Activated naive CD4-positive, alpha-beta T cell treated with anti-CD3 and anti-CD28 coated beads for 36 hours (primary cell): ENCODE data around the gene CYLD. TPM values are rescaled to one million over a fixed set of nuclear protein-coding genes. Genes with fewer than 3 reads are reported as not detected.
A peak's percentile ranks its signal among the peaks of the same experiment; 100 is the strongest.

Experiments used
- CTCF ChIA-PET: fragments of 350-600 bp; sonication (Branson Sonifier 250); formaldehyde crosslinking; loops from one replicate; lab custom pipeline; 2021; ENCODE audit warnings: antibody characterized with exemption; lab: Charles Lee
- DNase-seq: peaks from one replicate; pipeline ENCODE4 v3.0.0-alpha.2; 2020
- H3K27ac Mint-ChIP-seq: one replicate; pipeline ENCODE4 v1.8.0; 2021; ENCODE audit warnings: mild to moderate bottlenecking, mixed read lengths
- H3K27me3 Mint-ChIP-seq: one replicate; pipeline ENCODE4 v1.8.0; 2021; ENCODE audit warnings: low read depth, mixed read lengths
- H3K36me3 Mint-ChIP-seq: one replicate; pipeline ENCODE4 v1.8.0; 2021; ENCODE audit warnings: low read depth, mixed read lengths
- H3K4me1 Mint-ChIP-seq: one replicate; pipeline ENCODE4 v1.8.0; 2021; ENCODE audit warnings: low read depth, mixed read lengths
- H3K4me3 Mint-ChIP-seq: one replicate; pipeline ENCODE4 v1.8.0; 2021; ENCODE audit warnings: mild to moderate bottlenecking, moderate library complexity, mixed read lengths
- H3K9me3 Mint-ChIP-seq: one replicate; pipeline ENCODE4 v1.8.0; 2021; ENCODE audit warnings: mixed read lengths
- intact Hi-C: fragments of 100-400 bp; cut with micrococcal nuclease; formaldehyde crosslinking; loops from one replicate; pipeline ENCODE4 v1.15.1; 2023
- total RNA-seq, 2 experiments: library from RNA; stranded (reverse); gene quantifications; one replicate each; pipeline ENCODE4 v1.2.3, GENCODE V29; 2021

CYLD gene
- total RNA-seq, 2 experiments from 2014 or later: 70.8 to 71.9 TPM

GRCh38 chr16:50797456-50797855 lies 55.6 kb downstream of the CYLD start:
- Mint-ChIP-seq H3K27me3 (no peaks in the 10 kb centered on the region), H3K36me3 (peaks cover 18% of the 10 kb centered on the region), H3K4me3 (no peak overlapping the region), H3K9me3 (no peaks in the 10 kb centered on the region), H3K27ac (no peak overlapping the region), H3K4me1 (peaks cover 10% of the 10 kb centered on the region)
- CTCF ChIA-PET: interaction anchor here (1.1 to 4.1 kb wide), 4 partner anchors 9 to 126 kb away, joined by 3 to 39 read pairs (median 8); no protein-coding TSS in a partner anchor
- DNase-seq: no peak
- intact Hi-C loops: no loop called here

DNA sequence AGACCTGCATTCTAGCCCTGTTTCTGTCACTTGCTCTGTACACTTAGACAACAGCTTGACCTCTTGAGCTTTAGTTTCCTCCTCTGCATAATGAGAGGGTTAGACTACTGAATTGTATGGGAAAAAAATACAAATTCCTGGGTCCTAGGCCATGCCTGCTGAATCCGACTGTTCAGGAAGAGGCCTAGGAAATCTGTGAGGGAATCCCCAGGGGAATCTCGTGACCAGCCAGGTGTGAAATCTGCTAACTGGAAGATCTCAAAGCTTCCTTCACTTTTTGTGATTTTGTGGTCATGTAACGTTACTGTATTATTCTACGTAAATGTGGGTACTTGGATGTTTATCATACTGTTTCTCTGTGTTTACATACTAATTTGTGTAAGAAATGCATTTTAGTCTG lies 58.2 kb downstream of the CYLD start:
- CTCF ChIA-PET: interaction anchor here (0.5 to 3.3 kb wide), 4 partner anchors 28 to 150 kb away, joined by 3 to 11 read pairs (median 5); no protein-coding TSS in a partner anchor

DNA sequence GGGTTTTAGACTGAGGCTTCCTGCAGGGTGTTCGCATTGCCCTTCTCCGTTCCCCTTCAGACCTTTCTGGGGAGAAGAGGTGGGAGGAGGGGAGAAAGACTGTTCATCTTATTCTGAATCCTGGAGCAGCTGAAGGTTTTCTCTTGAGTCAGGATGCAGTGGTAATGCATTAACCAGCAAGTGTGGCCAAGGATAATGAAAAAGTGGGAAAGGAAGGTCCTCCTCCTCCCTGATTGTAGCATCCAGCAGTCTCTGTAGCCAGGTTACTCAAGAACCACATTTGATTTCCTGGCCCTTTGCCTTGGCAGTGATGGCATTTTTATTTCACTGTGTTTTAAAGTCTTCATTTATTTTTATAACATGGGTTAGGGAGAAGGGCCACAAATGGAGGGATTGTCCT lies 59.1 kb downstream of the CYLD start:
- intact Hi-C loops: no loop called here
- no peaks in the 10 kb centered on the region for H3K9me3 Mint-ChIP-seq
- DNase-seq: no peak
- H3K36me3 Mint-ChIP-seq: peaks cover 13% of the 10 kb centered on the region
- no peaks in the 10 kb centered on the region for H3K27me3 Mint-ChIP-seq
- no peak overlapping the region for H3K4me3 Mint-ChIP-seq
- CTCF ChIA-PET: no interaction called here
- peaks cover 10% of the 10 kb centered on the region for H3K4me1 Mint-ChIP-seq
- H3K27ac Mint-ChIP-seq: peak overlapping the region; percentile 25

More for the DNA sequence above, 58.2 kb downstream of the CYLD start:
- H3K9me3 Mint-ChIP-seq: no peaks in the 10 kb centered on the region
- peak overlapping the region; percentile 71 for H3K27ac Mint-ChIP-seq
- intact Hi-C loops: no loop called here
- H3K4me3 Mint-ChIP-seq: no peak overlapping the region
- H3K4me1 Mint-ChIP-seq: peaks cover 10% of the 10 kb centered on the region
- peaks cover 13% of the 10 kb centered on the region for H3K36me3 Mint-ChIP-seq
- H3K27me3 Mint-ChIP-seq: no peaks in the 10 kb centered on the region
- DNase-seq: no peak

DNA sequence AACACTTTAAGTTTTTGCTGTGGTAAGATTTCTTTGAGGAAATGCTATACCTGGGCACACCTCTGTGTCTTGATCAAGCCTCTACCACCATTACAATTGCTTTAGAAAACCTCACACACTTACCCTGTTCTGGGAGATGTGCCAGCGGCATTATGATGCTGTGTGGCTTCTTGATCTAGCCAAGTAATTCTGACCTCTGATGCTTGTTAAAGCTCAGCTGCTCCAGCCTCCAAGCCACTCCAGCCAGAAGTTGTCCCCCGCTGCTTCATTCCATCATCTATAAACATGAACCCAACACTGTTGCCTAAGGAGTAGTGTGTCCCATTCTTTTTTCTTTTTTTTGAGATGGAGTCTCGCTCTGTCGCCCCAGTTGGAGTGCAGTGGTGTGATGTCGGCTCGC lies 60.1 kb downstream of the CYLD start:
- DNase-seq: no peak
- Mint-ChIP-seq H3K27me3 (no peaks in the 10 kb centered on the region), H3K27ac (peak overlapping the region; percentile 15), H3K4me1 (peaks cover 16% of the 10 kb centered on the region), H3K36me3 (peaks cover 10% of the 10 kb centered on the region), H3K9me3 (no peaks in the 10 kb centered on the region), H3K4me3 (no peak overlapping the region)
- CTCF ChIA-PET: interaction anchor here (1.6 kb wide), 1 partner anchor 55 kb away, joined by 6 read pairs; no protein-coding TSS in a partner anchor
- intact Hi-C loops: no loop called here

DNA sequence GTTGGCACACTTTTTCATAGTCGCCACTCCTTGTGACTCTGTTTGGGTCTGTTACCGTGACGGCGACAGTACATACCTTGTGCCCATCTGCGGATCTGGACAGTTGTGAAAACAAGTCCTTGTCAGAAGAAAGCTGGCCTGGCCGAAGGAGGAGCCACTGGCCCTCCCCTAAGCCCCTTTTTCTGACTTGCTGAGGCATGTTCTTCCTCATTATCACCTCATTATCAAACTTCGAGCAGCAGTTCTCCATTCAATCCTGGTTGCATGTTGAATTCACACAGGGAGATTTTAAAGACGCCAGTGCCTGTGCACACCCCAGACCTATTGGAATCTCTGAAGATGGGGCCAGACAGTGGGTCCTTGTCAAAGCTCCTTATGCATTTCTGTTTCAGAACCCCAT lies 61.1 kb downstream of the CYLD start:
- Mint-ChIP-seq H3K27ac (peak overlapping the region; percentile 32), H3K9me3 (no peaks in the 10 kb centered on the region), H3K4me1 (peaks cover 16% of the 10 kb centered on the region), H3K36me3 (peaks cover 10% of the 10 kb centered on the region), H3K4me3 (no peak overlapping the region), H3K27me3 (no peaks in the 10 kb centered on the region)
- intact Hi-C loops: no loop called here
- CTCF ChIA-PET: interaction anchor here (0.6 to 1.6 kb wide), 6 partner anchors 56 to 139 kb away, joined by 3 to 6 read pairs (median 4); no protein-coding TSS in a partner anchor
- DNase-seq: no peak

DNA sequence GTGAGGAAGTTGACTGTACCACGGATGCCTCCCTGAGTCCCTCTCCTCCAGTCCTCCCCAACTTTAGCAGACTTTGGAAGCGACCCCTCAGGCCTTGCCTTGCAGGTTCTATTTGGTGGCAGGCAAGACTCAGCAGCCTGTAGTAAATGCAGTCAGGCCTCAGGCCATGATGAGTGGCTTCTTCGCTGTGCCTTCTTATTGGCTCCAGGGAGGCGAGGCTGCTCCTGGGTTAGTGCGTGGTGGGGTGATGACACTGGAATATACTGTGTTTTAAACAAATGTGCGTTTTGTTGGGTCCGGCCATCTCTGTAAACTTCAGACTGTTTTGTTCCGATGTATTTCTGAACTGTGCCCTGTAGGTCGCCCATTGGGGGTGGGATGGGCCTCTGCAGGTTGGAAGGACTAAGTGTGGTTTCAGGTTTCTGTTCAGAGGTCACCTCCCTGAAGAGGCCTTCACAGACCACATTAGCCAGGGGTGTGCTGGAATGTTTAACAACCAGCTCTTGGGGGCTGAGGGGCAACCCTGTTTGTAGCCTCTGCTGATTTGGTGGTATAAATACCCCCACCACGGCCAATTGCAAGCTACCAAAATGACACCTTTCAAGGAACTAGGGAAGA lies 62.5 kb downstream of the CYLD start:
- Mint-ChIP-seq H3K4me1 (peaks cover 14% of the 10 kb centered on the region), H3K27me3 (no peaks in the 10 kb centered on the region), H3K4me3 (no peak overlapping the region), H3K27ac (no peak overlapping the region), H3K36me3 (peaks cover 3% of the 10 kb centered on the region), H3K9me3 (no peaks in the 10 kb centered on the region)
- DNase-seq: no peak
- CTCF ChIA-PET: interaction anchor here (1.0 to 4.7 kb wide), 7 partner anchors 9 to 286 kb away, joined by 3 to 347 read pairs (median 33); partner anchors contain the start of gene CYLD
- intact Hi-C loops: no loop called here

DNA sequence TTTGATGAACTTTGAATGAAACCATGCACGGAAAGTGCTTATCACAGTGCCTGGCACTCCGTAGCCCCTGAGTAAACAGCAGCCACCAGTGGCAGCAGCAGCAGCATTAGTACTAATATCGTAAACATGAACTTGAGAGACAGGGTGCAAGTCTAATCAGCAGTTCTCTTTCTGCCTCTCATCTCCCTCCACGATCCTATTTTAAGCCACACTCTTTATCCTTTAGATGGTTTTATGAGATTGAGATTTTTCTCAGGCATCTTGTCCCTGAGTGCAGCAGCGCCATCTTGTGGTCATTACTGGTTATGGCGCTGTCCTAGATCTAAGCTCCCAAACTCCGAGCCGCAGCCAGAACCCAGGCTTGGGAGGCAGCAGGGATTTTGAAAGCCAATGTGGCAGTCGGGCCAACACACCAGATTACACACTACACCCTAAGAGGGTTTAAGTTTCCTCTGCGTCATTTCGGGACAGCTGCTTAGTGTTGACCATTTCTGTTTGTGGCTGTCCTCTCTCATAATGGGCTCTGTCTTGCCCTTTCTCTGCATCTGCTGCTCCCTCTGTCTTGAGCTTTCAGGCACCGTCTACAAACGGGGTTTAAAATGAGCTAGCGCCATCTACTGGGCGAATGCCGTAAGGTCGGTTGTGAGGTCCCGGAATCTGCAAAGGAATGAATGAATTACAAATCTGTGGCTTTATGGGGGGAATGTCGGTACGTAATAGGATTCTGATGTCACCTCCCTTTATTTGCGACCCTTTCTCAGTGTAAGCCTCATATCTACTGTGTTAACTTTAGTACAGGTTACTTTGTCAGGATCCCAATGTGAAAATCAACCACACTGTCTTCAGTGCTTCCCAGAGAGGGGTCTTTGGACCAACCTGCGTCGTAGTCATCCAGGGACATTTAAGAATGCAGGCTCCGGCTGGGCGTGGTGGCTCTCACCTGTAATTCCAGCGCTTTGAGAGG lies 64.5 kb downstream of the CYLD start:
- Mint-ChIP-seq H3K27me3 (no peaks in the 10 kb centered on the region), H3K4me3 (peak overlapping the region; percentile 74), H3K4me1 (peaks cover 10% of the 10 kb centered on the region), H3K27ac (peak overlapping the region; percentile 51), H3K9me3 (no peaks in the 10 kb centered on the region), H3K36me3 (no peaks in the 10 kb centered on the region)
- CTCF ChIA-PET: interaction anchor here (0.6 to 4.7 kb wide), 89 partner anchors 10 to 958 kb away, joined by 3 to 347 read pairs (median 4); partner anchors contain the start of genes BRD7, CNEP1R1 and SNX20
- intact Hi-C loops: loop anchor here (1.0 to 5.0 kb wide), 16 partner anchors 41 to 781 kb away; partner anchors contain the start of genes CNEP1R1 and NKD1
- DNase-seq: peak; percentile 94

- Mint-ChIP-seq H3K4me3 (no peak overlapping the region), H3K4me1 (peaks cover 10% of the 10 kb centered on the region), H3K36me3 (no peaks in the 10 kb centered on the region), H3K27me3 (no peaks in the 10 kb centered on the region), H3K27ac (no peak overlapping the region), H3K9me3 (no peaks in the 10 kb centered on the region)
- CTCF ChIA-PET: interaction anchor here (0.9 to 4.7 kb wide), 2 partner anchors 30 to 139 kb away, joined by 3 to 347 read pairs; no protein-coding TSS in a partner anchor
- intact Hi-C loops: loop anchor here (5.0 kb wide), 1 partner anchor 577 kb away; no protein-coding TSS in a partner anchor
- no peak for DNase-seq
These were observed 67.1 kb downstream of the CYLD start for GRCh38 chr16:50808929-50809538.

GRCh38 chr16:50809561-50809960 lies 67.7 kb downstream of the CYLD start:
- Mint-ChIP-seq H3K9me3 (no peaks in the 10 kb centered on the region), H3K4me1 (peaks cover 10% of the 10 kb centered on the region)
- CTCF ChIA-PET: interaction anchor here (0.9 to 3.4 kb wide), 3 partner anchors 29 to 143 kb away, joined by 3 to 16 read pairs (median 5); no protein-coding TSS in a partner anchor

GRCh38 chr16:50810241-50810965 lies 68.5 kb downstream of the CYLD start:
- Mint-ChIP-seq H3K4me1 (peaks cover 10% of the 10 kb centered on the region), H3K36me3 (no peaks in the 10 kb centered on the region), H3K4me3 (no peak overlapping the region), H3K9me3 (no peaks in the 10 kb centered on the region), H3K27me3 (no peaks in the 10 kb centered on the region), H3K27ac (no peak overlapping the region)
- no peak for DNase-seq
- CTCF ChIA-PET: interaction anchor here (0.6 to 3.4 kb wide), 5 partner anchors 29 to 564 kb away, joined by 3 to 16 read pairs (median 4); no protein-coding TSS in a partner anchor
- intact Hi-C loops: loop anchor here (5.0 kb wide), 1 partner anchor 952 kb away; no protein-coding TSS in a partner anchor

More at GRCh38 chr16:50809561-50809960, 67.7 kb downstream of the CYLD start:
- Mint-ChIP-seq H3K27ac (no peak overlapping the region), H3K27me3 (no peaks in the 10 kb centered on the region), H3K4me3 (no peak overlapping the region), H3K36me3 (no peaks in the 10 kb centered on the region)
- DNase-seq: no peak
- intact Hi-C loops: loop anchor here (5.0 kb wide), 1 partner anchor 577 kb away; no protein-coding TSS in a partner anchor

DNA sequence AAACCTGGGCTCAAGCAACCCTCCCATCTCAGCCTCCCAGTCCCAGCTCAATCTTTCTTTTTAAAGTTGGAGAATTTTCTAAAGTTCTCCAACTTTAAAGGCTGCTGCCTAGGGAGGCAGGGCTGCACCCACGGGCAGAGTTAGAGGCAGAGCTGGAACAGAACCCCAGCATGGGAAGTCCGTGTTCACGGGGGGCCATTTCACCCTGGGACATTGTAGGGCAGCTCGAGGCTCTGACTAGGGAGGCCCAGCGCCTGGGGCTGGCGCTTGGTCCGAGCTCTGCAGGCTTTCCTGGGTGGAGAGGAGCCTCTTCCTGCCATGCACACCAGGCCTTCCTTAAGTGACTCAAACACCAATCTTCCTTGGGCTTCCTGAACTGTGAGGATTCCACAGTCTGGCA lies 70.2 kb downstream of the CYLD start:
- CTCF ChIA-PET: interaction anchor here (0.6 to 3.4 kb wide), 4 partner anchors 31 to 145 kb away, joined by 3 to 16 read pairs (median 5); no protein-coding TSS in a partner anchor
- Mint-ChIP-seq H3K36me3 (no peaks in the 10 kb centered on the region), H3K4me1 (no peaks in the 10 kb centered on the region), H3K4me3 (no peak overlapping the region), H3K9me3 (no peaks in the 10 kb centered on the region), H3K27ac (no peak overlapping the region), H3K27me3 (no peaks in the 10 kb centered on the region)
- intact Hi-C loops: loop anchor here (5.0 kb wide), 1 partner anchor 950 kb away; no protein-coding TSS in a partner anchor
- no peak for DNase-seq
